Cardiac muscle cell (in vitro differentiated cells and primary cell): ENCODE data around the gene BRSK1. TPM values are rescaled to one million over a fixed set of nuclear protein-coding genes. Genes with fewer than 3 reads are reported as not detected.

Experiments used
- DNase-seq, 2 donors: peaks; one replicate each; pipeline versions ENCODE4 v3.0.0 to v3.0.0-alpha.2; 2010 to 2017; ENCODE audit warnings: low read depth in 1 of 2, low spot score in 1 of 2
- H3K27ac ChIP-seq: fragments of 200-600 bp; sonication (generic); 2 replicates; pipeline ENCODE4 v1.5.1; 2016
- H3K27me3 ChIP-seq: fragments of 200-600 bp; sonication (generic); 2 replicates; pipeline ENCODE4 v1.6.0; 2016; ENCODE audit warnings: control low read depth
- H3K36me3 ChIP-seq: fragments of 200-600 bp; sonication (generic); 2 replicates; pipeline ENCODE4 v1.5.1; 2016; ENCODE audit warnings: control low read depth
- H3K4me1 ChIP-seq: fragments of 200-600 bp; sonication (generic); 2 replicates; pipeline ENCODE4 v1.8.1; 2017; ENCODE audit warnings: low read depth, mild to moderate bottlenecking, mixed run types
- H3K4me3 ChIP-seq: fragments of 200-600 bp; sonication (generic); 2 replicates; pipeline ENCODE4 v1.5.1; 2016; ENCODE audit warnings: mild to moderate bottlenecking
- H3K9me3 ChIP-seq: fragments of 200-600 bp; sonication (generic); 2 replicates; pipeline ENCODE4 v1.5.1; 2017; ENCODE audit warnings: low read depth, mild to moderate bottlenecking, control low read depth
- CTCF ChIP-seq: IDR thresholded peaks from 2 replicates; pipeline ENCODE4 v1.5.1; 2012; ENCODE audit warnings: low read depth, mild to moderate bottlenecking, low read length
- polyA plus RNA-seq: library from polyadenylated mRNA; unstranded; fragments of >200 nt; fragmentation: Nextera tagmentation; extraction: Ambion mirVana; gene quantifications from 2 replicates; pipeline ENCODE4 v1.2.1, GENCODE V29; 2016
- total RNA-seq: library from RNA; depleted of rRNA; stranded (reverse); fragments of >200 nt; gene quantifications from 2 replicates; pipeline ENCODE4 v1.2.3, GENCODE V29; 2016

BRSK1 gene
- total and polyA plus RNA-seq, 2 experiments from 2014 or later, result 3.5 to 34.4 TPM

GRCh38 chr19:55265723-55266386 is 17.9 kb upstream of the BRSK1 start:
- no peaks in the 10 kb centered on the region for H3K27me3 ChIP-seq
- no peak for DNase-seq
- no peaks in the 10 kb centered on the region for H3K36me3 ChIP-seq
- no peaks in the 10 kb centered on the region for H3K4me1 ChIP-seq
- no peak overlapping the region for H3K27ac ChIP-seq
- no peaks in the 10 kb centered on the region for H3K9me3 ChIP-seq
- no peak overlapping the region for H3K4me3 ChIP-seq
- no peak for TF ChIP-seq CTCF

- Histone ChIP-seq H3K36me3 (no peaks in the 10 kb centered on the region), H3K27ac (no peak overlapping the region), H3K4me3 (no peak overlapping the region), H3K4me1 (no peaks in the 10 kb centered on the region), H3K9me3 (no peaks in the 10 kb centered on the region), H3K27me3 (no peaks in the 10 kb centered on the region)
- DNase-seq, result no peak
- no peak for TF ChIP-seq CTCF
Measured at GRCh38 chr19:55266404-55266803, 17.4 kb upstream of the BRSK1 start.

GRCh38 chr19:55266840-55267239 is 17.0 kb upstream of the BRSK1 start:
- H3K27me3 ChIP-seq, result no peaks in the 10 kb centered on the region
- H3K9me3 ChIP-seq, result no peaks in the 10 kb centered on the region
- H3K36me3 ChIP-seq, result no peaks in the 10 kb centered on the region
- TF ChIP-seq CTCF, result no peak
- H3K4me1 ChIP-seq, result no peaks in the 10 kb centered on the region
- H3K27ac ChIP-seq, result no peak overlapping the region
- H3K4me3 ChIP-seq, result no peak overlapping the region
- DNase-seq, result no peak

- H3K4me3 ChIP-seq, result no peak overlapping the region
- no peak for TF ChIP-seq CTCF
- DNase-seq, result no peak
- H3K36me3 ChIP-seq, result peaks cover 3% of the 10 kb centered on the region
- H3K27me3 ChIP-seq, result no peaks in the 10 kb centered on the region
- no peaks in the 10 kb centered on the region for H3K4me1 ChIP-seq
- H3K9me3 ChIP-seq, result no peaks in the 10 kb centered on the region
- no peak overlapping the region for H3K27ac ChIP-seq
Measured at GRCh38 chr19:55269299-55269698, 14.5 kb upstream of the BRSK1 start.

- Histone ChIP-seq H3K9me3 (no peaks in the 10 kb centered on the region), H3K4me1 (no peaks in the 10 kb centered on the region), H3K27ac (no peak overlapping the region), H3K27me3 (no peaks in the 10 kb centered on the region), H3K4me3 (no peak overlapping the region), H3K36me3 (peaks cover 3% of the 10 kb centered on the region)
- no peak for TF ChIP-seq CTCF
- no peak for DNase-seq
Measured at GRCh38 chr19:55270172-55270942, 13.4 kb upstream of the BRSK1 start.
